ENCODE measurements around the gene EIF2S3.
"Not testable (repeated sequence)": the region's sequence is repeated elsewhere in the genome, so short reads cannot be mapped to it uniquely, and the experiment has no call there.

- not testable (repeated sequence) for TF ChIP-seq ZFP3 (CRISPR knock-in tag; IDR thresholded peaks at IDR 0.05); CSRNP3 (CRISPR knock-in tag; IDR thresholded peaks at IDR 0.05); ZFP30 (CRISPR knock-in tag; IDR thresholded peaks at IDR 0.05); POU6F1 (CRISPR knock-in tag; IDR thresholded peaks at IDR 0.05; ENCODE audit: borderline replicate concordance, low read depth); ZC3H10 (CRISPR knock-in tag; IDR thresholded peaks at IDR 0.05); PATZ1 (CRISPR knock-in tag; IDR thresholded peaks at IDR 0.05; ENCODE audit: borderline replicate concordance); PPARA (CRISPR knock-in tag; IDR thresholded peaks at IDR 0.05; ENCODE audit: borderline replicate concordance); CREB5 (CRISPR knock-in tag; IDR thresholded peaks at IDR 0.05; ENCODE audit: low read depth); ZNF70 (CRISPR knock-in tag; IDR thresholded peaks at IDR 0.05)
These were observed 8.7 kb upstream of the EIF2S3 start for GRCh38 chrX:24046060-24046459.

Measured in SK-N-SH treated with all-trans-retinoic acid at 6 μM for 48 hours (cell line).